Measurements from ENCODE around the gene NSD1. TPM values are rescaled to one million over a fixed set of nuclear protein-coding genes. Genes with fewer than 3 reads are reported as not detected.
A peak's percentile ranks its signal among the peaks of the same experiment; 100 is the strongest.

The NSD1 gene
- total and polyA plus RNA-seq, 9 of the 15 experiments (the other 6 are each of a cell fraction or from before 2014, with no cell fraction given): 3.8 to 51.0 (median 24.7) TPM

- peak; percentile 21 for TF ChIP-seq RBBP5 (IDR thresholded peaks at IDR 0.05; ENCODE audit: borderline replicate concordance, insufficient read depth, low read length, poor library complexity, severe bottlenecking)
- 0 out of 2 replicates have a peak, but pooled peaks have one; percentile 12 for TF ChIP-seq ESRRA (IDR thresholded peaks at IDR 0.05; ENCODE audit: borderline replicate concordance, low read depth)
- no peak for TF ChIP-seq SAFB2 (IDR thresholded peaks at IDR 0.05; ENCODE audit: borderline replicate concordance, low read depth, low read length, severe bottlenecking)
- no peak for TF ChIP-seq SREBF1 (IDR thresholded peaks at IDR 0.05; ENCODE audit: borderline replicate concordance, low read depth, low read length)
- TF ChIP-seq, protein P1, sequence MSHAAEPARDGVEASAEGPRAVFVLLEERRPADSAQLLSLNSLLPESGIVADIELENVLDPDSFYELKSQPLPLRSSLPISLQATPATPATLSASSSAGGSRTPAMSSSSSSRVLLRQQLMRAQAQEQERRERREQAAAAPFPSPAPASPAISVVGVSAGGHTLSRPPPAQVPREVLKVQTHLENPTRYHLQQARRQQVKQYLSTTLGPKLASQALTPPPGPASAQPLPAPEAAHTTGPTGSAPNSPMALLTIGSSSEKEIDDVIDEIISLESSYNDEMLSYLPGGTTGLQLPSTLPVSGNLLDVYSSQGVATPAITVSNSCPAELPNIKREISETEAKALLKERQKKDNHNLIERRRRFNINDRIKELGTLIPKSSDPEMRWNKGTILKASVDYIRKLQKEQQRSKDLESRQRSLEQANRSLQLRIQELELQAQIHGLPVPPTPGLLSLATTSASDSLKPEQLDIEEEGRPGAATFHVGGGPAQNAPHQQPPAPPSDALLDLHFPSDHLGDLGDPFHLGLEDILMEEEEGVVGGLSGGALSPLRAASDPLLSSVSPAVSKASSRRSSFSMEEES (CRISPR knock-in tag; IDR thresholded peaks at IDR 0.05): no peak
- TF ChIP-seq ZNF766 (CRISPR knock-in tag; conservative IDR thresholded peaks at IDR 0.05): no peak; the same call in 1 of the 2 replicates
- TF ChIP-seq ETV1 (tag; conservative IDR thresholded peaks at IDR 0.05; ENCODE audit: low read depth): no peak
- peak; percentile 49; the same call in 1 of the 2 replicates for TF ChIP-seq POLR2AphosphoS5 (IDR thresholded peaks at IDR 0.05; ENCODE audit: control insufficient read depth, insufficient read depth, low read depth, low read length)
- TF ChIP-seq FUS (optimal IDR thresholded peaks at IDR 0.05; ENCODE audit: low read depth, low read length): no peak
- TF ChIP-seq ZNF589 (CRISPR knock-in tag; IDR thresholded peaks at IDR 0.05; ENCODE audit: low read depth): no peak
- TF ChIP-seq DIDO1 (tag; IDR thresholded peaks at IDR 0.05; ENCODE audit: low read depth): no peak
- no peak for TF ChIP-seq SFPQ (IDR thresholded peaks at IDR 0.05; ENCODE audit: low read depth, low read length)
- 0 out of 2 replicates have a peak, but pooled peaks have one; percentile 43 for TF ChIP-seq NR2C2 (CRISPR knock-in tag; IDR thresholded peaks at IDR 0.05)
- TF ChIP-seq NR2C2 (tag; IDR thresholded peaks at IDR 0.05): no peak
- no peak for TF ChIP-seq DPF2 (IDR thresholded peaks at IDR 0.05)
- TF ChIP-seq CBX5 (IDR thresholded peaks at IDR 0.05; ENCODE audit: borderline replicate concordance, low read depth): no peak
- TF ChIP-seq, protein P2, sequence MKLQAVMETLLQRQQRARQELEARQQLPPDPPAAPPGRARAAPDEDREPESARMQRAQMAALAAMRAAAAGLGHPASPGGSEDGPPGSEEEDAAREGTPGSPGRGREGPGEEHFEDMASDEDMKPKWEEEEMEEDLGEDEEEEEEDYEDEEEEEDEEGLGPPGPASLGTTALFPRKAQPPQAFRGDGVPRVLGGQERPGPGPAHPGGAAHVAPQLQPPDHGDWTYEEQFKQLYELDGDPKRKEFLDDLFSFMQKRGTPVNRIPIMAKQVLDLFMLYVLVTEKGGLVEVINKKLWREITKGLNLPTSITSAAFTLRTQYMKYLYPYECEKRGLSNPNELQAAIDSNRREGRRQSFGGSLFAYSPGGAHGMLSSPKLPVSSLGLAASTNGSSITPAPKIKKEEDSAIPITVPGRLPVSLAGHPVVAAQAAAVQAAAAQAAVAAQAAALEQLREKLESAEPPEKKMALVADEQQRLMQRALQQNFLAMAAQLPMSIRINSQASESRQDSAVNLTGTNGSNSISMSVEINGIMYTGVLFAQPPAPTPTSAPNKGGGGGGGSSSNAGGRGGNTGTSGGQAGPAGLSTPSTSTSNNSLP (IDR thresholded peaks at IDR 0.05; ENCODE audit: borderline replicate concordance, low read depth, low read length): no peak
- no peak for TF ChIP-seq ZNF76 (CRISPR knock-in tag; IDR thresholded peaks at IDR 0.05; ENCODE audit: borderline replicate concordance)
- TF ChIP-seq, protein P3, sequence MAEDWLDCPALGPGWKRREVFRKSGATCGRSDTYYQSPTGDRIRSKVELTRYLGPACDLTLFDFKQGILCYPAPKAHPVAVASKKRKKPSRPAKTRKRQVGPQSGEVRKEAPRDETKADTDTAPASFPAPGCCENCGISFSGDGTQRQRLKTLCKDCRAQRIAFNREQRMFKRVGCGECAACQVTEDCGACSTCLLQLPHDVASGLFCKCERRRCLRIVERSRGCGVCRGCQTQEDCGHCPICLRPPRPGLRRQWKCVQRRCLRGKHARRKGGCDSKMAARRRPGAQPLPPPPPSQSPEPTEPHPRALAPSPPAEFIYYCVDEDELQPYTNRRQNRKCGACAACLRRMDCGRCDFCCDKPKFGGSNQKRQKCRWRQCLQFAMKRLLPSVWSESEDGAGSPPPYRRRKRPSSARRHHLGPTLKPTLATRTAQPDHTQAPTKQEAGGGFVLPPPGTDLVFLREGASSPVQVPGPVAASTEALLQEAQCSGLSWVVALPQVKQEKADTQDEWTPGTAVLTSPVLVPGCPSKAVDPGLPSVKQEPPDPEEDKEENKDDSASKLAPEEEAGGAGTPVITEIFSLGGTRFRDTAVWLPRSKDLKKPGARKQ (CRISPR knock-in tag; IDR thresholded peaks at IDR 0.05): no peak
Measured at GRCh38 chr5:177311723-177312648, 178.4 kb downstream of the NSD1 start, which contains the start of gene MXD3 (continued).

All from K562 (cell line).